ENCODE results near the gene PITPNB.

PITPNB gene

GRCh38 chr22:27809226-27809603 is 109.8 kb downstream of the PITPNB start:
- TF ChIP-seq CTCF (conservative IDR thresholded peaks at IDR 0.05; ENCODE audit: low read depth, low read length), result no peak
- H3K9ac ChIP-seq, result no peak overlapping the region
- H3K27ac ChIP-seq, result no peak overlapping the region
- no peak overlapping the region for H3K4me2 ChIP-seq
- H4K20me1 ChIP-seq (ENCODE audit: insufficient read depth), result no peaks in the 10 kb centered on the region
- no peaks in the 10 kb centered on the region for H3K4me1 ChIP-seq (ENCODE audit: low read depth, poor library complexity, severe bottlenecking)
- no peaks in the 10 kb centered on the region for H3K79me2 ChIP-seq (ENCODE audit: insufficient read depth, low read depth)
- no peak overlapping the region for H3K4me3 ChIP-seq (IDR thresholded peaks at IDR 0.05; ENCODE audit: insufficient read depth, low read depth, low read length)
- no peaks in the 10 kb centered on the region; the same call in 1 of the 2 replicates for H3K27me3 ChIP-seq (ENCODE audit: insufficient read depth, low read depth)
- H2AFZ ChIP-seq (ENCODE audit: low read depth), result no peak overlapping the region
- H3K36me3 ChIP-seq (ENCODE audit: insufficient read depth), result no peaks in the 10 kb centered on the region

- no peak for TF ChIP-seq CTCF (conservative IDR thresholded peaks at IDR 0.05; ENCODE audit: low read depth, low read length)
- Histone ChIP-seq H3K79me2 (ENCODE audit: insufficient read depth, low read depth) (no peaks in the 10 kb centered on the region), H3K27ac (no peak overlapping the region), H2AFZ (ENCODE audit: low read depth) (no peak overlapping the region), H3K36me3 (ENCODE audit: insufficient read depth) (no peaks in the 10 kb centered on the region), H3K27me3 (ENCODE audit: insufficient read depth, low read depth) (no peaks in the 10 kb centered on the region; the same call in 1 of the 2 replicates), H3K4me3 (IDR thresholded peaks at IDR 0.05; ENCODE audit: insufficient read depth, low read depth, low read length) (no peak overlapping the region), H3K4me2 (no peak overlapping the region), H4K20me1 (ENCODE audit: insufficient read depth) (no peaks in the 10 kb centered on the region), H3K9ac (no peak overlapping the region), H3K4me1 (ENCODE audit: low read depth, poor library complexity, severe bottlenecking) (no peaks in the 10 kb centered on the region)
Observed at GRCh38 chr22:27808451-27809225, 110.4 kb downstream of the PITPNB start.

- TF ChIP-seq CTCF (conservative IDR thresholded peaks at IDR 0.05; ENCODE audit: low read depth, low read length), result no peak
- Histone ChIP-seq H4K20me1 (ENCODE audit: insufficient read depth) (no peaks in the 10 kb centered on the region), H3K36me3 (ENCODE audit: insufficient read depth) (no peaks in the 10 kb centered on the region), H3K79me2 (ENCODE audit: insufficient read depth, low read depth) (no peaks in the 10 kb centered on the region), H2AFZ (ENCODE audit: low read depth) (no peak overlapping the region), H3K4me1 (ENCODE audit: low read depth, poor library complexity, severe bottlenecking) (no peaks in the 10 kb centered on the region), H3K9ac (no peak overlapping the region), H3K27ac (no peak overlapping the region), H3K27me3 (ENCODE audit: insufficient read depth, low read depth) (no peaks in the 10 kb centered on the region; the same call in 1 of the 2 replicates), H3K4me2 (no peak overlapping the region), H3K4me3 (IDR thresholded peaks at IDR 0.05; ENCODE audit: insufficient read depth, low read depth, low read length) (no peak overlapping the region)
Observed at GRCh38 chr22:27805841-27806240, 113.2 kb downstream of the PITPNB start.

- Histone ChIP-seq H3K4me2 (no peak overlapping the region), H3K27me3 (ENCODE audit: insufficient read depth, low read depth) (no peaks in the 10 kb centered on the region; the same call in 1 of the 2 replicates), H3K9ac (no peak overlapping the region), H3K4me1 (ENCODE audit: low read depth, poor library complexity, severe bottlenecking) (no peaks in the 10 kb centered on the region), H3K27ac (no peak overlapping the region), H3K36me3 (ENCODE audit: insufficient read depth) (no peaks in the 10 kb centered on the region), H2AFZ (ENCODE audit: low read depth) (no peak overlapping the region), H3K79me2 (ENCODE audit: insufficient read depth, low read depth) (no peaks in the 10 kb centered on the region), H4K20me1 (ENCODE audit: insufficient read depth) (no peaks in the 10 kb centered on the region), H3K4me3 (IDR thresholded peaks at IDR 0.05; ENCODE audit: insufficient read depth, low read depth, low read length) (no peak overlapping the region)
- TF ChIP-seq CTCF (conservative IDR thresholded peaks at IDR 0.05; ENCODE audit: low read depth, low read length), result peak; percentile 52
Observed at GRCh38 chr22:27804470-27805297, 114.4 kb downstream of the PITPNB start.

Measured in KMS-11 (cell line).